ENCODE results near the gene RNF144A.

Gene RNF144A

DNA sequence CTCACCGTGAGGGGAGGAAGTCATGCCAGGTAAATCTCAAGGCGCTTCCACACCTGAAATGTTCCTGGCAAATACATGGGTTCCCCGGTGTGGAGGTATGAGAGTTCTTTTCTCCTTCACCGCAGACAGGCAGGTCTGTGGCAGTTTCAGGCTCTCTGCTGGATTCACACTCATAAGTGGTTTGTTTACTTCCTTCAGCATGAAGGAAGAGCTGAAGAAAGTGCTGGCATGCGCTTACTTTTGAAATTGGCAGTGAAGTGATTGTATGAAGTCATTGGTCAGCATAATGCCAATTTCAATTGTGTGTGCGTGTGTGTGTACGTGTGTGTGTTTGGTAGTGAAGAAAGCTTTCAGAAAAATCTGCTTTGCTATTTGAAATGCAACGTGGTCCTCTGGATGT, 43.4 kb downstream of the RNF144A start:
- no peak overlapping the region for H2BK5ac ChIP-seq (ENCODE audit: low read depth, low read length, poor library complexity)
- no peaks in the 10 kb centered on the region for H3K4me1 ChIP-seq (ENCODE audit: control insufficient read depth in 1 of 2, insufficient read depth in 2 of 2, low read length in 2 of 2)
- no peak for DNase-seq
- no peak overlapping the region for H3K23ac ChIP-seq (ENCODE audit: low read length)
- H3K79me2 ChIP-seq (ENCODE audit: control insufficient read depth, insufficient read depth, low read length, poor library complexity), result no peaks in the 10 kb centered on the region
- no peak overlapping the region for H3K4me2 ChIP-seq (ENCODE audit: low read length)
- H4K8ac ChIP-seq (ENCODE audit: low read depth, low read length), result no peak overlapping the region
- no CpG with 5 or more reads among the region's 8 CpGs for WGBS (ENCODE audit: extremely low coverage, insufficient coverage, insufficient read length)
- no peak overlapping the region for H4K91ac ChIP-seq (ENCODE audit: low read depth, low read length)
- no peaks in the 10 kb centered on the region for H3K36me3 ChIP-seq (ENCODE audit: control insufficient read depth in 1 of 2, insufficient read depth in 2 of 2, low read length in 2 of 2)
- H2AK5ac ChIP-seq (ENCODE audit: low read length), result no peak overlapping the region
- no peak overlapping the region for H2BK120ac ChIP-seq (ENCODE audit: insufficient read depth, low read length, poor library complexity)
- H3K14ac ChIP-seq (ENCODE audit: low read length), result no peak overlapping the region
- H4K12ac ChIP-seq (ENCODE audit: low read depth, low read length), result no peak overlapping the region
- no peaks in the 10 kb centered on the region for H3K27me3 ChIP-seq (ENCODE audit: insufficient read depth, low read length)
- no peak overlapping the region for H3K4ac ChIP-seq (ENCODE audit: low read depth, low read length)
- no peak overlapping the region for H3K18ac ChIP-seq (ENCODE audit: low read length)
- no peak overlapping the region for H3K27ac ChIP-seq (ENCODE audit: low read depth, low read length)
- H3K9me3 ChIP-seq (ENCODE audit: insufficient read depth, low read depth, low read length), result no peaks in the 10 kb centered on the region
- H3K4me3 ChIP-seq (ENCODE audit: low read depth, low read length), result no peak overlapping the region
- H2BK12ac ChIP-seq (ENCODE audit: low read length), result no peak overlapping the region
- H3K9ac ChIP-seq (ENCODE audit: low read length), result no peak overlapping the region
- no peaks in the 10 kb centered on the region for H3K79me1 ChIP-seq (ENCODE audit: low read length)
- no peak overlapping the region for H2AFZ ChIP-seq (ENCODE audit: insufficient read depth, low read length, poor library complexity)

DNA sequence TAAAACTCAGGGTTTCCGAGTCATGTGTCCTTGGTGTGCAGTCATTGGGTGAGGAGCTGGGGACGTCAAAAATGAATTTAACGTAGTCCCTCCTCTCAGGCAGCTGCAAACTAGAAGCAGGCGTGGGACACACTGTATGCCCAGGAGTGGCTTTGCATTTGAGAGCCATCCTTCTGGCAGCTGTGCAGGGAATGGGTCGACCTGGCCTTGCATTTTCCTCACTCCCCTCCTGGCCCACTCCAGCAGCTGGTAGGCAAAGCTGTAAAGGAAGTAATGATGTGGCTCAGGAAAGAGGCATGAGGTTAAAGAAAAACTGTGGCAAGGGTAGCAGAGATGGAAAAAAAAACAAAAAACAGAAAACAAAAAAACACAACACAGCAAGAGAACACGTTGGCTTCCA, 46.5 kb downstream of the RNF144A start:
- Histone ChIP-seq H3K14ac (ENCODE audit: low read length) (no peak overlapping the region), H3K9ac (ENCODE audit: low read length) (no peak overlapping the region), H2AK5ac (ENCODE audit: low read length) (no peak overlapping the region), H3K79me2 (ENCODE audit: control insufficient read depth, insufficient read depth, low read length, poor library complexity) (no peaks in the 10 kb centered on the region), H3K27ac (ENCODE audit: low read depth, low read length) (no peak overlapping the region), H3K4me1 (ENCODE audit: control insufficient read depth in 1 of 2, insufficient read depth in 2 of 2, low read length in 2 of 2) (no peaks in the 10 kb centered on the region), H3K4ac (ENCODE audit: low read depth, low read length) (no peak overlapping the region), H3K4me2 (ENCODE audit: low read length) (no peak overlapping the region), H2AFZ (ENCODE audit: insufficient read depth, low read length, poor library complexity) (no peak overlapping the region), H4K8ac (ENCODE audit: low read depth, low read length) (no peak overlapping the region), H3K27me3 (ENCODE audit: insufficient read depth, low read length) (no peaks in the 10 kb centered on the region), H2BK12ac (ENCODE audit: low read length) (no peak overlapping the region), H4K91ac (ENCODE audit: low read depth, low read length) (no peak overlapping the region), H3K79me1 (ENCODE audit: low read length) (no peaks in the 10 kb centered on the region), H2BK120ac (ENCODE audit: insufficient read depth, low read length, poor library complexity) (no peak overlapping the region), H3K36me3 (ENCODE audit: control insufficient read depth in 1 of 2, insufficient read depth in 2 of 2, low read length in 2 of 2) (no peaks in the 10 kb centered on the region), H3K9me3 (ENCODE audit: insufficient read depth, low read depth, low read length) (no peaks in the 10 kb centered on the region), H3K4me3 (ENCODE audit: low read depth, low read length) (no peak overlapping the region), H3K18ac (ENCODE audit: low read length) (no peak overlapping the region), H2BK5ac (ENCODE audit: low read depth, low read length, poor library complexity) (no peak overlapping the region), H4K12ac (ENCODE audit: low read depth, low read length) (no peak overlapping the region), H3K23ac (ENCODE audit: low read length) (no peak overlapping the region)
- DNase-seq, result no peak
- WGBS (ENCODE audit: extremely low coverage, insufficient coverage, insufficient read length), result no CpG with 5 or more reads among the region's 6 CpGs

DNA sequence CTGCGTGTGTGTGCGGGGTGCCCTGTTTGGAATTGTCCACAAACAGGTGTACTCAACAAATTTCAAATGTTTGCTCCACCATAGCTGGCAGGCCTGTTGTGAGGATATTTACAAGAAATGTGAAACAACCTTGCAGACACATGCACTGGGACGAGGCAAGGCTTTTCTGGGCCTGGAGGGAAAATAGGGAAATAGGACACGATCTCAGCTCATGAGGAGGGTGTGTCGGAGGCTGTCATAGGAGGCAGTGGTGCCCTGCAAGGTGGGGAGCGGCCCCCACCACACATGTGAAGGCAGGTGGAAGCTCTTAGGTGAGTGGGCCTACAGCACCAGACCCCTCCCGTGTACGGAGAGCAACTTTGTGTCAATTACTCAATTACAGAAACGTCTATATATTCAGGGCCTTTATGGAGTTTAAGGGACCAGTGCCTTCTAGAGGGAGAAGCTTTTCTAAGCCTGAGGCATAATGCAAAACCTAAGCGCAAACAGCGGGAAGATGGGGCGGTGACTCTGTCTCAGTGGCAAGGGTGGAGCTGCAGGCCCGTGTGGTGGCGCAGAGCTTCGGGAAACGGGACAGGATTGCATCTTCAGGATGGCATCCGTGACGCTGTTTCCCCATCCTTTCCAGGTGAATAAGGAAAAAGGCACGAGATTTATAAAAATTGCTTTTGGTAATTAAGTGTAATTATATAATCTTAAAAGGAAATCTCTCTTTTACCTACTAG, 48.0 kb downstream of the RNF144A start:
- H3K36me3 ChIP-seq (ENCODE audit: control insufficient read depth in 1 of 2, insufficient read depth in 2 of 2, low read length in 2 of 2), result no peaks in the 10 kb centered on the region
- no peak overlapping the region for H2BK12ac ChIP-seq (ENCODE audit: low read length)
- H4K12ac ChIP-seq (ENCODE audit: low read depth, low read length), result no peak overlapping the region
- no peak overlapping the region for H3K9ac ChIP-seq (ENCODE audit: low read length)
- no peak overlapping the region for H2AK5ac ChIP-seq (ENCODE audit: low read length)
- H3K23ac ChIP-seq (ENCODE audit: low read length), result no peak overlapping the region
- H3K27me3 ChIP-seq (ENCODE audit: insufficient read depth, low read length), result no peaks in the 10 kb centered on the region
- no peaks in the 10 kb centered on the region for H3K79me1 ChIP-seq (ENCODE audit: low read length)
- H3K4ac ChIP-seq (ENCODE audit: low read depth, low read length), result no peak overlapping the region
- no peak overlapping the region for H4K8ac ChIP-seq (ENCODE audit: low read depth, low read length)
- H3K9me3 ChIP-seq (ENCODE audit: insufficient read depth, low read depth, low read length), result no peaks in the 10 kb centered on the region
- H2BK120ac ChIP-seq (ENCODE audit: insufficient read depth, low read length, poor library complexity), result no peak overlapping the region
- H3K27ac ChIP-seq (ENCODE audit: low read depth, low read length), result no peak overlapping the region
- H2BK5ac ChIP-seq (ENCODE audit: low read depth, low read length, poor library complexity), result no peak overlapping the region
- H3K18ac ChIP-seq (ENCODE audit: low read length), result no peak overlapping the region
- no peak overlapping the region for H2AFZ ChIP-seq (ENCODE audit: insufficient read depth, low read length, poor library complexity)
- H4K91ac ChIP-seq (ENCODE audit: low read depth, low read length), result no peak overlapping the region
- no peak overlapping the region for H3K14ac ChIP-seq (ENCODE audit: low read length)
- no peaks in the 10 kb centered on the region for H3K4me1 ChIP-seq (ENCODE audit: control insufficient read depth in 1 of 2, insufficient read depth in 2 of 2, low read length in 2 of 2)
- no peak overlapping the region for H3K4me3 ChIP-seq (ENCODE audit: low read depth, low read length)
- WGBS (ENCODE audit: extremely low coverage, insufficient coverage, insufficient read length), result no CpG with 5 or more reads among the region's 19 CpGs
- DNase-seq, result no peak
- H3K79me2 ChIP-seq (ENCODE audit: control insufficient read depth, insufficient read depth, low read length, poor library complexity), result no peaks in the 10 kb centered on the region
- no peak overlapping the region for H3K4me2 ChIP-seq (ENCODE audit: low read length)

DNA sequence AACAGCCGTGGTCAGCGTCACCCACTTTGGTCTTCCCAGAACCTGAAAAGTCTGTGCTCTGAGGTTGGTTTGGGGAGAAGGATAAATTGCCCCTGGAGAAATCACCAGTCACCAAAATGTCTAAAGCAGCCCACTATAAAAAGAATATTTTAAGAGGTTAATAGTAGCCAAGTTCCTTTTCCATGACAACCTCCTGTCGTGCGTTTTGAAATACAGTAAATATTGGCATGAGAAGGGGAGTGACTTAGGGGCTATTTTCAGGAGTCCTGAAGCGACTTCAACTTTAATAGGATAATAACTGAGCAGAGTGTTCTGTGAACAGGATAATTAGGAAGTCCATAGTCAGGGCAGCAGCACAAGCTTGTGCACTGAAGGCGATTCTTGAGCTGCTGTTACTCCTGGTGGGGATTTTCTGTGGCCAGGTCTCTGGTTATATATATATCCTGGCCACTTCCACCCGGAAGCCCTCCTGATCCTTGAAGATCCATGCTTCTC, 49.3 kb downstream of the RNF144A start:
- Histone ChIP-seq H3K4me3 (ENCODE audit: low read depth, low read length) (no peak overlapping the region), H3K9me3 (ENCODE audit: insufficient read depth, low read depth, low read length) (no peaks in the 10 kb centered on the region), H3K18ac (ENCODE audit: low read length) (no peak overlapping the region), H2BK5ac (ENCODE audit: low read depth, low read length, poor library complexity) (no peak overlapping the region), H3K79me2 (ENCODE audit: control insufficient read depth, insufficient read depth, low read length, poor library complexity) (no peaks in the 10 kb centered on the region), H3K27ac (ENCODE audit: low read depth, low read length) (no peak overlapping the region), H3K4me2 (ENCODE audit: low read length) (no peak overlapping the region), H3K36me3 (ENCODE audit: control insufficient read depth in 1 of 2, insufficient read depth in 2 of 2, low read length in 2 of 2) (no peaks in the 10 kb centered on the region), H3K79me1 (ENCODE audit: low read length) (no peaks in the 10 kb centered on the region), H3K23ac (ENCODE audit: low read length) (no peak overlapping the region), H2AK5ac (ENCODE audit: low read length) (no peak overlapping the region), H4K91ac (ENCODE audit: low read depth, low read length) (no peak overlapping the region), H4K8ac (ENCODE audit: low read depth, low read length) (no peak overlapping the region), H3K27me3 (ENCODE audit: insufficient read depth, low read length) (no peaks in the 10 kb centered on the region), H3K4me1 (ENCODE audit: control insufficient read depth in 1 of 2, insufficient read depth in 2 of 2, low read length in 2 of 2) (no peaks in the 10 kb centered on the region), H2AFZ (ENCODE audit: insufficient read depth, low read length, poor library complexity) (no peak overlapping the region), H3K4ac (ENCODE audit: low read depth, low read length) (no peak overlapping the region), H2BK120ac (ENCODE audit: insufficient read depth, low read length, poor library complexity) (no peak overlapping the region), H3K9ac (ENCODE audit: low read length) (no peak overlapping the region), H3K14ac (ENCODE audit: low read length) (no peak overlapping the region), H4K12ac (ENCODE audit: low read depth, low read length) (no peak overlapping the region), H2BK12ac (ENCODE audit: low read length) (no peak overlapping the region)
- DNase-seq, result no peak
- no CpG with 5 or more reads among the region's 7 CpGs for WGBS (ENCODE audit: extremely low coverage, insufficient coverage, insufficient read length)
